Kasumi-1 (cell line): Measurements from ENCODE around the gene GADD45G.

Experiments
- DNase-seq, 2 experiments: peaks; one replicate each; lab custom pipeline; 2025; lab: John Stamatoyannopoulos, UW

Gene GADD45G

DNA sequence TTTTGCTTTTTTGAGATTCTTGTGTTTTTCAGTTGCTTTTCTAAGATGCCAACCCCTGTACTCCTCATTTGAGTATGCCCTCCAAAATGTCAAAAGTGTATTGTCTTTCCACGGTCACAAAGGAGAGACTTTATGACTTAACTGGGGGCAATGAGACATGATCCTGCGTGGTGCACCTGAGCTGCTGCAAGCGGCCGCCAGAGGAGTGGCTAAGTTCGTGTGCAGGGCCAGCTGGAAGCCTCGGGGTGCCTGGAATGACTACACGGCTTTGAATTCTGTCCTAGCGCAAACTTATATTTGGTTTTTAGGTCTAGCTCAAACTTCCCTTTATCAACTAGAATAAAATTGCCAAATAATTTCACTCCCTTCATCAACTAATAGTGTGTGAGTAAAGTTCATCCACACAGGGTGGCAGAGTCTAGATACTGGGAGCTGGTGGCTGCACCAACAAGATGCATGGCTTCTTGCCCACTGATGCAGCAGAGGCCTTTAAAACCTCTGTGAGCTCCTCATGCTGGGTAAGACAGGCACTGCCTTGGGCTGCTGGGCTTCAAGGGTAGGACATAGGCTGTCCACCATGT is 4.7 kb downstream of the GADD45G start:
- no peak for DNase-seq

DNA sequence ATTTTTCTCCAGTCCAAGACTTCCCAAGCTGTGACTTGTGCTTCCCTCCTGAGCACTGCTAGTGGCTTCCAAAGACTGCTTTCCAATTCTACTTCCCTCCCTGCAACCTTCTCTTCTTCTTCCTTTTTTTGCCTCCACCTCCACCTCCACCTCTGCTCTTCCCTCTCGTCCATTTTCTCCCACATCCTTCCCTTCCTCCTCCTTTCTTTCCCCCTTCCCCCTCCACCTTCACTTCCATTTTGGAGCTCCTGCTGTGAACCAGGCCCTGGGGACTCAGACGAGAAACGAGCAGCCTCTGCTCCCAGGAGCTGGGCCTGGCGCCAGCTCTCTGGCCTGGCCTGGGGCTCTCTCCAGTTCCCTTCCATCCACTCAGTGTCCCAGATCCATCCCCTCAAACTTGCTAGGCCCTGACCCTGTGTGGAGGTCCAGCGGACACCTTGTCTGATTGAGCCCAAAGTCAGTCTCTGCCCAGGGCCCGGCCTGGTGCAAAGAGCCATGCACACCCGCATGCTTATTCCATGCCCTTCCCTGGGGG is 5.6 kb downstream of the GADD45G start:
- no peak for DNase-seq

DNA sequence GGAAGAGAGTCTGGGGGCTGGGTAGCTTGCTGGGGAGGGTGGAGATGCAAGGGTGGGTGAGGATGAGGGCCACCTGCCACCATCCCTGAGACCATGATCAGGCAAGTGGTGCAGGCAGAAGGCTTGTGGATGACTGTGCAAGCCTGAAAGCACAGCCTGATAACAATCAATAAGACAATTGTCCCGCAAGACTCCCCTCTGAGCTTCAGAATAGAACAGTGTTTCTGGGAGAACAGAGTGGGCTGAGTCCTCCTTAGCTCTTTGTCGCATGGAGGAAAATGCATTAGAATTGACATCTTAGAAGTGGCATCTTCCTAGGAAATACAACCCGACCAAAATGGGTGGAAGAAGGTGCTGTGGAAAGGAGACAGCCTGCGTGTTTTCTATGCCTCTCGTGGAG is 6.6 kb downstream of the GADD45G start:
- no peak for DNase-seq

DNA sequence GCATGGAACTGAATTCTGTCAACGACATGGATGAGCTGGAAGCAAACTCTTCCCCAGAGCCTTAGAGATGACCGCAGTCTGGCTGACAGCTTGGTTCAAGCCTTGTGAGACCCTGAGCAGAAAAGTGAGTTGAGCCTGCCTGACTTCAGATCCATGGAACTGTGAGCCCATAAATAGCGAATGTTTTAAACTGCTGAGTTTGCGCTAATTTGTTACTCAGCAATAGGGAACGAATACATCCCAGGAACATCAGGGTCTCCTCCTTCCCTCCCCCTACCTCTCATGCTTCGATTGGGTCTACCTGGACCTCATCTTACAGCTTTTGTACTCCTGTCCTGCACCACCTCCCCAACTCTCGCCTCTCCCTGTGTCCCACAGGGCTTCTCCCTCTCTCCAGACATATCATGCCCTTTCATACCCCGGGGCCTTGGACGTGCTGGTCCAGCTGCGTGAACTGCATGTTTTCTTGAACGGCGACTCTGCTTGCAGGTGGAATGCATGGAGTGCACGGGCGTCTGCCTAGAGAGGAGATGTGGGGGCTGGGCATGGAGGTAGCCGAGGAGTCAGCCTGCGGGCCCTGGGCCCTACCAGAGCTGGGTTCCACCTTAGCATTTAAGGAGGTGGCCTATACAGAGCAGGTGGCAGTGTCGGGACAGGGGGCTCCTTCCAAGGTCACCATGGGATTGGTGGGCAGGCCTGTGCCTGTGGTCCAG is 7.9 kb downstream of the GADD45G start:
- no peak for DNase-seq

DNA sequence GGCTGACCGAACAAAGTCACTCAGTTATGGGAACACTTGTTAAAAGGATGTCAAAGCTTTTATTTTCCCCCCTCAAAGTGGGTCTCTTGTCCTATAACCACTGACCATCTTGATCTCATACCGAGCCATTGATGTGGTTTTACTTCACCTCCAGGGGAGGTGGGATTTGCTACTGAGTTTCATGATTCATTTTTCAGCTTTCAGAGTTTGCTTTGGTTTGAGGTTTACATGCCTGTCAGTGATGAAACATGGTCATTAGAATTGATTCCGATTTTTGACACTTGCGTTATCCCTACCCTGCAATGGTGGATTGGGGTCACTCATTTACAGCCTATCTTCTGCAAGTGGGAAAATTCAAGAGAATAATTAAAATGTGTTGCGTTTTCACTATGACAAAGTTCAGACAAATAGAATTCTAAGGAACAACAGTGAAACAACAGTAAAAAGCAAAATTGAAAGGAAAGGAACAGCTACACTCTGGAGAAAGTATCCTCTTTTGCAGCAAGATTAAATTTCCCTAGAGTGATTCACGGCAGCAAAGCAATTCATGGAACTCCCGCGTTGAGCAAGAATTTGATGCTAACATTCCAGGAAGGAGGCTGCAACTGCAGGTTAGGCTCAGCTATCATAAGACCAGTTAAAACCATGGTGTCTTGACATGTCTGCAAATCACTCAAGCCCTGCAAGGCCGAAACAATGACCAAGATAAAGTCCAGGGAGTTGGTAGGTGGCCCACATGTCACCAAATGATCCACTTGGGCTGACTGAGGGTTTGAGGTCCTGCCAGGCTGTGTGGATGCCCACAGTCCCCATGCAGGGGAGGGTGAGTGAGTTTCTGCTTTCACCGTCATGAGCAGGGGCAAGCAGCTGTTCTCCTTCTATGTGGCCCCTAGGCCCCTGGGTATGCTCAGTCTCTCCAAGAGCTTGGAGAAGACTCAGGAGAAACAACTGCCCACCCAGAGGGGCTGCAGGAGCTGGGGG is 9.4 kb downstream of the GADD45G start:
- DNase-seq = no peak

DNA sequence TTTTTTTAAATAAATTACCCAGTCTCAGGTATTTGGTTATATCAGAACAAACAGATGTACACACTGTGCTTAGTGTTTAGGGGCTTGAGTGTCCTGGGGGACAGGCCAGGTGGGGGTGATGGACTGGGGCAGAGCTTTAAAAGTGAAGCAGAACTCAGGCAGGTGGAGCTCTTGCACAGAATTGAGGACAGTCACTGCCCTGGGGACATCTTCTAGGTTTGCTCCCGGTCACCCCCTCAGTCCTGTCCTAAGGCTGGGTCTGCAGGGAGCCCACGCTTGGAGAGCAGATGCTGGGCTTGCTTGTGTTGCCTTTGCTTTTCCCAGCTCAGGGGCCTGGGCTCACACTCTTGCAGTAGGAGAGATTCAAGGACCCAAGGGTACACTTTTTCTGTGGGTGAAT is 10.8 kb downstream of the GADD45G start:
- DNase-seq = no peak

DNA sequence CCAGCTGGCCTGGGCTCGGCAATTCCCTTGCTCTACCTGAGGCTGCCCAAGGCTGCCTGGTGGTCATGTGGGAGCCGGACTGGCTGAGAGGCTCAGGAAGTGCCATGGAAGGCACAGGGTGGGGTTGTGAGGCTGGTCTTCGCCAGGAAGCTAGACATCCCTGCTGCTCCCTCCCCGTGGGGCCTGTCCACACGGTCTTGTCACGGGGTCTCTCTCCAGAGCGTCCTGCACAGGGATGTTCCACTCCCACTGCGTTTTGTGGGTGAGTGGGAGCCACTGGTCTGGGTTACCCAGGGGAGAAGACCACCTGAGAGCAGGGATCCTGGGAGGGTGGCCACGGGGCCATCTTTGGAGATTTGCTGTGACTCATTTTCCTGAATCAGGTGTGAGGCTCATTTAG is 11.6 kb downstream of the GADD45G start:
- DNase-seq = no peak

DNA sequence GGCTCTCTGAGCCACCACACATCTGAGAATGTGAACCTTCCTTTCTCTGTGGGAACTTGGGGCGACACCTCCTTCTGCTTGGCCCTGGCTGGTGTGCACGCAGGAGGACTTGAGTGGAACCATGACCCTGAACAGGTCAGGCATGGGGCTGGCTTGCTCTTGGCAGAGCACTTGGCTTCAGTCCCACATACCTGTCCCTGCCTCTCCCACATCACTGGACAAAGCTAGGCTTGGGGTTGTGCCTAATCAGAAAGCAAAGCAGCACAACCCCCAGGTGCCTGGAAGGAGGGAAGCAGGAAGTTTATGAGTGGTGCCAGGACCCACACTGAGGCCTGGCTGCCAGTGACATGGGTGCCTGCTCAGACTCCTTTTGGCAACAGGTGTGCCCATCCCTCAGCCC is 13.2 kb downstream of the GADD45G start:
- no peak for DNase-seq

DNA sequence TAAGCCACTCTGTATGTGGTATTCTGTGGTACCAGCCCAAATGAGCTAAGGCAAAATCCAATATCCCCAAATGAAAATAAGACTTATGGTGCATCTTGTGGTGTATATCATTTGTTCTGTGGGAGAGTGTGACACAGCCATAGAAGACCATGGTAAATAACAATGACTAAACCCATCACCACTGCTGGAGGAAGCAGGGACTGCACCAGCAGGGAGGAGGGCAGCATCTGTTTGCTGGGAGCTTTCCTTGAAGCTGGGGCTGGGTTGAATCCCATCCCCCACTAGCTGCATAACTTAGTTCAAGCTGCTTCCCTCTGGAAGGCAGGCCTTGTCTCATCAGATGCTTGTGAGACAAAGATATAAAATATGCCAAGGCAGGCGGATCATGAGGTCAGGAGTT is 14.2 kb downstream of the GADD45G start:
- DNase-seq = no peak

DNA sequence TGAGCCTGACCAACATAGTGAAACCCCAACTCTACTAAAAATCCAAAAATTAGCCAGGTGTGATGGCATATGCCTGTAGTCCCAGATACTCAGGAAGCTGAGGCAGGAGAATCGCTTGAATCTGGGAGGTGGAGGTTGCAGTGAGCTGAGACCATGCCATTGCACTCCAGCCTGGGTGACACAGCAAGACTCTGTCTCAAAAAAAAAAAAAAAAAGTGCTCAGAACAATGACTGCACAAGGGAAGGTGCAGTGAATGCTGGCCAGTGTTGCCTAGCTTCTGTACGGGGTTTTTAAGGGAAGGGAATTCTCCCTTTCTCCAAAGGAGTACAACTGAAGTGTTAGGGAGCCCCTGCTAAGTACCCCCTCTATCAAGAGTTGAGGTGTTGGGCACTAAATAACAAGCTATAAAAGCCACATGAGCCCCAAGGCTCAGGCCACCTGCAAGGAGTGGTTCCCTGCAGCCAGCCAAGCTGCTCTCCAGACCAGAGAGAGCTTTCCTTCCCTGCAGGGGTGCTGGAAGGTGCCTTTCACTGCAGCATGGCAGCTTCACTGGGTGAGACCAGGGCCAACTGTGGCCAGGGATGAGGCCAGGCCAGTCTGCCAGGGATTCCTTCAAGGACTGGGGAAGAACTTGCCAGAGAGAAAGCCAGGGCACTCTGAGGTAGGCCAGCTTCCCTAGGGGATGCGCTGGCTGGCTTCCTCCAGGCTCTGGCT is 14.8 kb downstream of the GADD45G start:
- DNase-seq = no peak

DNA sequence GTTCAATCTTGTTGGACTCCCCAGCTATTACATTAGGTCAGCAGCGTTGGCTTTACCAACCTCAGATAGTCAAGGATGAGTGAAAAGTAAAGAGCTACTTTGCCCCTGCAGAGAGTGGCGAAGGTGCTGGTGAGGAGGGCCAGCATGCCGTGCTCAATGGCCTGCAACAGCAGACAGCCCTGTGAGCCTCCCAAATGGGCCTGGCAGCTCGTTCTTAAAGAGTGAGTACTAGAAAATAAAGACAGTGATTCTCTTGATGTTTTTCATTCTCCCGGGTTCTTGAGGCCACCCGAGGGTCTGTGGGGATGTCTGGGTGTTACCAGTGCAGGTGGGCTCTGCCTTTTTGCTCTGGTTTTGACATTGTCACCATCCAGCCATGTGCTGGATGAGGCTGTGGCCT is 16.2 kb downstream of the GADD45G start:
- DNase-seq = no peak

DNA sequence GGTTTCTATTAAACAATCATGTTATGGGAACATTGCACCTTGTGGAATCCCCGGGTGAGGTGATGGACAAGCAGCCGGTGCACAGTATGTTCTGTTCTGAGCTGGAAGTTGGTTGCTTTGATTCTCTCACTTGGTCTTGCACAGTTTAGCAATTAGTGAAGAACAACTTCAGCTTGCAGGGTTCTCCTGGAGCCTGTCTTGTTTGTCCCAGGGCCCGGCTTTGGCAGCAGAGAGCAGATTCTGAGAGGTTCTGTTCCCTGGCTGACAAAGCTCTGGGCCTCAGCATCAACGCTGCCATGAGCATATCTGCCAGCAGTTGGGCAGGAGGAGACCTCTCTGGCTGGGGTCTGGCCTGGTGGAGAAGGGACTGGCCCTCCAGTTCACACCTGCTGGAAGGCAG is 16.9 kb downstream of the GADD45G start:
- DNase-seq = no peak

DNA sequence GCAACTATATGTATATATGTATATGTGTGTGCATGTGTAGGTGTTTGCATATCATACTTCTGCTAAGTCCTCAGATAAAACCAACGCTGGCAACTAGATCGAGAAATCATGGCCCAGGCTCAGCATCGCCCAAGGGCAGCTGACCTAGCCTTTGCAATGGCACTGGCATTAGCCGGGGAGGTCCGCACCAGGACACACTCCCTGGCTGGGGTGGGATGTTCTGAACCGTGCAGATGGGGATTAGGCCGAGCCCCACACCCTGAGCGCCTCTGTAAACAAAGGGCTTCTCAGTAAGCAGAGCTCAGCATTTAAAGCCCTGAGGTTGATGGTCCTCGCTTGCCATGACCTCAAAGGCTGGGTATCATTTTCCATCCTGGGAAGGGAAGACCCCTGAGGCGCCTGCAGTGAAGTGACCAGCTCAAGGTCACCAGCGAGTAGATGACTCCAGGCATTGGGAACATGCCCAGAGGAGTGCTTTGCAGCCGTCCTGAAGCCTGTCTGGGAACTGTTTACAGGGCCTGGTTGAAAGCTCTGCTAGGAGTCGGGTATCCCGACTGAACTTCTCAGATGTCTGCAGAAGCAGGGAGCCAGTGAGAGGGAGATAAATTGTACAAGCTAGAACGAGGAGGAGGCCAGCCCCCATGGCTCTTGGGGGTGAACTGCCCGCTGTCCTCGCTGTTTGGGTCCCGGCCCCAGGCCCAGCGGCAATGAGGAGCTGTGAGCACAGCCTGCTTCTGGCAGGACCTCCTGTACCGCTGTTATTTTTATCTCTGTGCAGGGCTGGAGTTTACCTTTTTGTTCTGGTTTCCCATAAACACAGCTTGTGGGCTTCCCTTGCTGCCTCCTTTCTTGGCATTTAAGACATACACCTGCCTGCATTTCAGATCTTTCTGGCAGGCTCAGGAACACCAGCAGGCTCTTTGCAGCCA is 18.4 kb downstream of the GADD45G start:
- DNase-seq = no peak

DNA sequence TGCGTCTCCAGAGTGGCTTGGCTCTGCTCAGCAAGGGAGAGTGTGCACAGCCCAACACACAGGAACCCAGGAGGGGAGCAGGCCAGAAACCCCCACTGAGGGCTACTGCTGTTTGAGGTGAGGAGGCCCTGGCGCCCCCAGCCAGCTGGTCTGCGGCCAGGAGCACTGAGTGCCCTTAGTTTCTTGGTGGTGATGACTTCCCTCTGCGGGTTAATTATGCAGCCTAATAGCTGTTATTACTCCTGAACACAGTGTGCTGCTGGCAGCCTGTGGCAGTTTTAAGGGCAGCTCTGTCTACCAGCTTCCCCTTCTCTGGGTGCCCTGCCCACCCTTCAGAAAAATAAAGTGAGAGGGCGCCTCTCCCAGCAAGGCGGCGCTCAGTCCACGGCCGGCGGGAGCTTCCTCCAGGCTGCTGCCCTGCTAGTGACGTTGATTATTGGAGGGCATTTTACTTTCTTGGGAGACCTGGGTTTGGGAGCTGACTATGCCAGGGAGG is 19.2 kb downstream of the GADD45G start:
- DNase-seq = peak; percentile 7 to 19

DNA sequence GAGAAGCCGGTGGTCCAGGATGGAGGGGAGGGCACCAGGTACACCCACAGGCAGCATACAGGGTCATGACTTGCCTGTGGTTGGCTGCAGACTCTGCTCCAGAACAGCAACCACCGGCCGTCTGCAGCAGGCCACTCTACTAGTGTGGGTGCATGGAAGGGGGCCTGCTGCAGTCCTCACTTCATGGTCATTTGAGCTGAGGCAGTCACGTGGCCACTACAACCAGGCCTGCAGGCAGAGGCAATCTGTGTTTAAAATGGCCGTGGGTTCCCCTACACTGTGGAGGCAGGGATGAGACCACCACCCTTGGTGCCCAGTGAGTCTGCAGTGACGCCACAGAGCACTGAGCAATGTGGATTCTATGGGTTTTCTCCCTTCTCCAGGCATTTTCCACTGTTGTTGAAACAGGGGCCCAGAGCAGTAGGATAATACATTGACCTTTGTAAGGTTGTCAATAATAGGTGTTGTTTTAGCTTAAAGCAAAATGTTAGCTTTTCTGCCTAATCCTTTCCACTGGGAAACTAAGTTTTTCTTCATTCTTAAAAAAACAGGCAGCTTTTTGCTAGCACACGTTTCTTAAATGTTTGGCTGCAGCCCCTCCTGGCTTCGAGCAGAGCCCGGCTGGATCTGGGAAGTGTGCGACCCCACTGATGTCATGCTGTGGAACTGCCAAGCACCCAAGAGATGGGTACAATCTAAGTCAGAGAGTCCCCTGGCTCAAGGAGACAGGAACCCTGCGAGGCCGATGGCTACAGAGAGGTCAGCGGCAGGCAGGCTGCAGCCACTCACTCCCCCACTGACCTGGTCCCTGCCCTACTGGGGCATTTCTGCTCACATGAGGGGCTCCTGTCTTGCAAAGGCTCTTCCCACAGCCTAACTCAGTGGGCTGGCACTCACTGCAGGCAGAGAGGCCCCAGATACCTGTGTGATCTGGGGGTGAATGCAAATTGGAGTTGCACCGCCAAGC is 21.2 kb downstream of the GADD45G start:
- no peak for DNase-seq

DNA sequence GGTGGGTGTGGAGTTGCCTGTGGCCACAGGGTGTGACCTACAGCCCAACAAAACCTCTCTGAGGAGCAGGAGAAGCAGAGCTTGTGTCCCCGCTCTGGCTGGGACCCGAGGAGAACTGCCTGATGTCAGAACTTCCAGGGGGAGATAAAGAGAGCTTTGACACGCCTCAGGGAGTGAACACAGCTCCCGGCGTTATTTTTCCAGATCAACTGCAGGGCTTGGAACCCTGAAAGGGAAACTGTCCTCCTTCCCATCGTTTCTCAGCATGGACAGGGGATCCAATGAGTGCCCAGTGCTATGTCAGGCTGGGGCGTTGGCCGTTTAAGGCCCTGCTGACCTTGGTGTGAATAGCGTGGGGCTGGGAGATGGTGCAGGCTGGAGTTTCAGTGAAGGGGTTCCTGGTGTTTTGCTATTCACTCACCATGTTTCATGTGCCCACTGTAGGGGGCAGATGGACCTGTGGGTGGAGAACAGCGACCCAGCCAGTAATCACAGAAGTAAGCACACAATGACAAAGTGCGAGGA is 22.0 kb downstream of the GADD45G start:
- no peak for DNase-seq

DNA sequence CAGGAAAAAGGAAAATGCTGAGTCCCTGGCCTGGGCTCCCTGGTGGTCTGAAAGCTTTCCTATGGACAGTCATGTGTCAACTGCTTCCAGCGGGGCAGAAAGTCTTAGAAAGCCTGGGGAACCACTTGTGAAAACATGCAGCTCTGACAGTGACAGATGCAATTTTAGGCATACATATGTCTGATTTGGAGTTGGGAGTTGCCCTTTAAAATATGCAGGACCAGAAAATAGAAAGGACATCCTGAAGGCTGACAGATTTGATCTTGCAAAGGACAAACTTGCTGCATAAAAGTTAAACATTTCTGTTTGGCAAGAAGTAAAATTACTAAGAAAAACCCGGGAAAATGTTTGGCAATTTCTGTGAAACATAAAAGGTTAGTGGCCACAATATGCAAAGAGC is 23.8 kb downstream of the GADD45G start:
- DNase-seq = no peak

DNA sequence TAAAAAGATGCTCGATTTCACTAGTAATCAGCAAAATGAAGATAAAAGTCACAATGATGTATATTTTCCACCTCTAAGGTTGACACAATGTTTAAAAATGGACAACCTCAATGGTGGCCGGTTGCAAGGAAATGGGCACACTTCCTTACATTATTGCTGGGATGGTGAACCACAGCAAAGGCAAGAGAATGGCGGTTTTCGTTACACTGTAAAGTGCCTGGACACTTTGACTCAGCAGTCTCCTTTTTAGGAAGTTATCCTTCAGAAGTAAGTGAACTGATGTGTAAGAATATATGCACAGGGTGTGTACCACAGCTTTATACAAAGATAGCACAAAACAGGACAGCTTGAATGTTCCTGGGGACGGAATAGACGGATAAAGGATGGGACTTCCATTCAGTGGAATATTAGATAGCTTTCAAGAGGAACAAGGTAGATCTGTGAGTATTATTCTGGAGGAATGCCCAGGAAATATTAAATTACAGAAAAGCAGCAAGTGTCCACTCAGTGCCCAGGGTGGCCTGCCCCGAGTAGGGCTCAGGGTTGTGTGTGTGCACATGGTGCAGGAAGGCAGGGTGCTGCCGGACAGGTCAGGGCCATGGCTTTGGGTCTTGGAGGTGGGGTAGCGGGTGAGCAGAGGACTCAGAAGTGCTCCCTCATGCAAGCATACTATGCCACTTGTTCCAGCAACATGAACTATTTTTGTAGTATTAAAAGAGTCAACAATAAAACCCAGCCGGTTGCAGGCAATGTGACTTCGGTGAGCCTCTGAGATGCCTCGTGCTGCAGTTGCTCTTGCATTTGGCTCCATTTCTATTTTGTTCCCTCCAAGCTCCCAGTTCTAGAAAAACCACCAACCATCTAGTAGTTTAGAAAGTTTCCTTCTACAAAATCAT is 24.5 kb downstream of the GADD45G start:
- DNase-seq = no peak
